ENCODE results near the gene ERCC8. TPM values are rescaled to one million over a fixed set of nuclear protein-coding genes. Genes with fewer than 3 reads are reported as not detected.

The ERCC8 gene, protein sequence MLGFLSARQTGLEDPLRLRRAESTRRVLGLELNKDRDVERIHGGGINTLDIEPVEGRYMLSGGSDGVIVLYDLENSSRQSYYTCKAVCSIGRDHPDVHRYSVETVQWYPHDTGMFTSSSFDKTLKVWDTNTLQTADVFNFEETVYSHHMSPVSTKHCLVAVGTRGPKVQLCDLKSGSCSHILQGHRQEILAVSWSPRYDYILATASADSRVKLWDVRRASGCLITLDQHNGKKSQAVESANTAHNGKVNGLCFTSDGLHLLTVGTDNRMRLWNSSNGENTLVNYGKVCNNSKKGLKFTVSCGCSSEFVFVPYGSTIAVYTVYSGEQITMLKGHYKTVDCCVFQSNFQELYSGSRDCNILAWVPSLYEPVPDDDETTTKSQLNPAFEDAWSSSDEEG
- 13.0 to 19.8 TPM (median 13.7 TPM) in 5 replicates for total RNA-seq (2022; extraction: Qiagen RNA extraction)

DNA sequence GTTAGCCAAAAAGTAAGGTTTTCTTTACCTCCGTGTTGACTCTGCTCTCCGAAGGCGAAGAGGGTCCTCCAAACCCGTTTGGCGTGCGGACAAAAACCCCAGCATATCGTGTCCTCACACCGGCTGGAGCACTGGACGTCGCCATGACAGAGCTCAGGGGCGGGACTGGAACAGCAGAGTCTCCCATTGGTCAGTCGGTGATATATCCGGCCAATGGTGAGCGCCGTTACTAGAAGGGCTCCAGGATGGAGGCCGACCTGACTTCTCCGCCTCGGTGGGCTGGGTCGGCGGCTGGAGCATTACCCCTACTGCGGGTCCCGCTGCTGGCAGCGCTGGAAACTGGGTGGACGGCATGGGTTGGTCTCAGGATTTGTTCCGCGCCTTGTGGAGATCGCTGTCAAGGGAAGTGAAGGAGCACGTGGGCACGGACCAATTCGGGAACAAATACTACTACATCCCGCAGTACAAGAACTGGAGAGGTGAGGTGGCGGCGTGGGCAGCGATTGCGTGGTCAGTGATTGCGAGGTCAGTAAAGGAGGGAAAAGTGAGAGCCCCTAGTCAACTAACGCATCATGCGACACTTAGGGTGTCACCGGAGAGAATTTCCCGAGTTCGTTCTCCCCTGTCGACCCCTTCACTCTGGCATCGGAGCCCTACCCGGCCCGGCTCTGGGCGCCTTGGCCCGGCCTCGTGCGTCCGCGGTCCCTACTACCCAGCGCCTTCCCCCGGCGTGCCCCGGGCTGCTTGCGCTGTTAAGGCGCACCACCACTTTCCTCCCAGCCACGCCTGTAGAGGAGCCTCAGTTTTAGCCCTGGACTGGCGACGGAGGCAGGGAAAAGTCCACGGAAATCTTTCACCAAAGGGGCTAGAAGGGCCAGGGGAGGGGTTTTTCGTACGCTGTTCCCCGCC, at the start of gene ERCC8, which contains the start of gene NDUFAF2:
Gene ERCC8, minus strand, starts transcription at position 167 of the 909 bp plus-strand sequence. Its CDS starts 62 bp downstream, at position 105.
Gene NDUFAF2, plus strand, starts transcription at position 302 of the 909 bp plus-strand sequence. Its CDS starts 51 bp downstream, at position 353.

DNA sequence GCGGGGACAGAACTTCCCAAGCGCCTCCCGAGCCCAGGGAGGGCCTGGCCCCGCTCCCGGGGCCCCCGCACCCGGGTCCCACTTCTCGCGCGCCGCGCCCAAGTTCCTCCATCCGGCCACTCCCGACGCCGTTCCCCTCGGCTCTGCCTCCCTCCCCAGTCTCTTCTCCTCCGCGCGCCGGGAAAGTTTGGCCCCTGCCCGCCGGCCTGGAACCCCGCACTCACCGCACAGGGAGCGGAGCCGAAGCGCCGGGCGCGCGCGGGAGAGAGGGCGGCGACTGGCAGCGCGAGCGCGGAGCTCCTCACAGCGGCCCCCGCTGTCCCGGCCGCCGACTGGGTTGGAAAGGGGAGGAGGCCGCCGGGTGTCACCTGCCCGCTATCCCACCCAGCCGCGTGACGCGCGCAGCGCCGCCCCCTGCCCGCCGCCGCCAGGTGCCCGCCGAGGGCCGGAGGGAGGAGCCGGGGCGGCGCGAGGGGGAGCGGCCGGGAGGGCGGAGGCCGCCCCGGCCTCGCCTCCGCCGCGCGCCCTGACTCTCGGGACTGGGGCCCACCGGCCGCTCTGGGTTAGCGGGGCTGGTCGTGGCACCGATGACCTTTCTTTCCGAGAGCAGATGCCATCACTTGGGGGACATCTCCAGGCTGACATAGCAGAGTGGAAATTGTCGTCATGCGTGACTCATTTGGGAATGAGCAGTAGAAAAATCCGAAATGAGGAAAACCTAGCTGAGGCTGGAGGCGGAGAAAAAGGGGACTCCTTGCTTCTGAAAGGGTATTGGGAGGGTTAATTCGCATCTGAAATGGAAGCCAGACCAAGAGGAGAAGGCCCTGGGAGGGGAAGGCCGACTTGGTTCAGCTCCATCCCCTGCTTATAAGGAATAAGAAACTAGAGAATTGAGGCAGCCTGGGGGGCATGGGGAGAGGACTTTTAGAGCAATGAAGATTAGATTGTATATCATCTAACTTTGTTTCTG, 100.6 kb downstream of the ERCC8 start, which contains the start of gene ELOVL7:
Gene ELOVL7, minus strand, starts transcription at position 334 of the 970 bp plus-strand sequence. CDS start 56,872 bp downstream, outside the sequence.

Other genes starting within 250 kb of the ERCC8 start
- 15.0 to 18.8 TPM (median 16.4 TPM) in 5 replicates for gene DEPDC1B, start 244.9 kb downstream of the ERCC8 start, total RNA-seq (2022; extraction: Qiagen RNA extraction)
- gene ELOVL7, start 100.8 kb downstream of the ERCC8 start, total RNA-seq (2022; extraction: Qiagen RNA extraction), result 9.0 to 14.3 TPM (median 11.7 TPM) in 5 replicates
- gene NDUFAF2, start 135 bp upstream of the ERCC8 start, total RNA-seq (2022; extraction: Qiagen RNA extraction), result 71.9 to 84.7 TPM (median 76.8 TPM) in 5 replicates
- 67.4 to 86.6 TPM (median 70.7 TPM) in 5 replicates for gene SMIM15, start 217.4 kb upstream of the ERCC8 start, total RNA-seq (2022; extraction: Qiagen RNA extraction)

Data from A549 treated with CORT108297 at 1 μM for 4 hours (cell line).